Measurements from ENCODE around the gene PRKN. TPM values are rescaled to one million over a fixed set of nuclear protein-coding genes. Genes with fewer than 3 reads are reported as not detected.

The PRKN gene
- total and polyA plus RNA-seq, 10 donors, result 0.23 to 14.1 (median 7.0) TPM

DNA sequence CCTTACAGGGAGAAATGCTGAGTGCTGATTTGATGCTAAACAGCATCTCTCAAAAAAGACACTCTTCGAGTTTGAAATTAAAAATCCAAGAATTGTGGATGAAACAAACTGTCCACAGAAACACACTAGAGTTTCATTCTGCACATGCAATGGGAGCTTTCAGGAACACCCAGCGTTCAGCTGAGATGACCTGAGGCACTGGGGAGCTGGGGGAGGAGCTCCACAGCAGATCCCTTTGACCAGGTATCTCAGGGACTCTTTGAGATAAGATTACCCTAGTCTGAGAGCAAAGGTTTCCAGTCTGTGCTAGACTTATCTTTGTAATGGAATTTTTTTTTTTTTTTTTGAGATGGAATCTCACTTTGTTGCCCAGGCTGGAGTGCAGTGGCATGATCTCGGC, 1382.9 kb downstream of the PRKN start:
- no peak for DNase-seq
- H3K4me1 ChIP-seq, result no peaks in the 10 kb centered on the region
- H3K27ac ChIP-seq, result no peak overlapping the region
- 74 to 89% (median 83%) methylated on average over 3 of the region's 3 CpGs for WGBS, 5 donors
- TF ChIP-seq, protein P1, sequence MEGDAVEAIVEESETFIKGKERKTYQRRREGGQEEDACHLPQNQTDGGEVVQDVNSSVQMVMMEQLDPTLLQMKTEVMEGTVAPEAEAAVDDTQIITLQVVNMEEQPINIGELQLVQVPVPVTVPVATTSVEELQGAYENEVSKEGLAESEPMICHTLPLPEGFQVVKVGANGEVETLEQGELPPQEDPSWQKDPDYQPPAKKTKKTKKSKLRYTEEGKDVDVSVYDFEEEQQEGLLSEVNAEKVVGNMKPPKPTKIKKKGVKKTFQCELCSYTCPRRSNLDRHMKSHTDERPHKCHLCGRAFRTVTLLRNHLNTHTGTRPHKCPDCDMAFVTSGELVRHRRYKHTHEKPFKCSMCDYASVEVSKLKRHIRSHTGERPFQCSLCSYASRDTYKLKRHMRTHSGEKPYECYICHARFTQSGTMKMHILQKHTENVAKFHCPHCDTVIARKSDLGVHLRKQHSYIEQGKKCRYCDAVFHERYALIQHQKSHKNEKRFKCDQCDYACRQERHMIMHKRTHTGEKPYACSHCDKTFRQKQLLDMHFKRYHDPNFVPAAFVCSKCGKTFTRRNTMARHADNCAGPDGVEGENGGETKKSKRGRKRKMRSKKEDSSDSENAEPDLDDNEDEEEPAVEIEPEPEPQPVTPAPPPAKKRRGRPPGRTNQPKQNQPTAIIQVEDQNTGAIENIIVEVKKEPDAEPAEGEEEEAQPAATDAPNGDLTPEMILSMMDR (IDR thresholded peaks at IDR 0.05 in 8 of 11, conservative IDR thresholded peaks at IDR 0.05 in 3 of 11), result no peak
- no peak for TF ChIP-seq POLR2AphosphoS5 (IDR thresholded peaks at IDR 0.05)
- TF ChIP-seq POLR2A (IDR thresholded peaks at IDR 0.05), result no peak
- intact Hi-C loops (cut with DNase I; ENCODE audit: low total_unique reads), result no loop called here
- H3K4me3 ChIP-seq, result no peak overlapping the region
- H3K27me3 ChIP-seq (replicated peaks in 1 of 7), result no peaks in the 10 kb centered on the region
- H3K9me3 ChIP-seq, result no peaks in the 10 kb centered on the region
- no peaks in the 10 kb centered on the region for H3K36me3 ChIP-seq

DNA sequence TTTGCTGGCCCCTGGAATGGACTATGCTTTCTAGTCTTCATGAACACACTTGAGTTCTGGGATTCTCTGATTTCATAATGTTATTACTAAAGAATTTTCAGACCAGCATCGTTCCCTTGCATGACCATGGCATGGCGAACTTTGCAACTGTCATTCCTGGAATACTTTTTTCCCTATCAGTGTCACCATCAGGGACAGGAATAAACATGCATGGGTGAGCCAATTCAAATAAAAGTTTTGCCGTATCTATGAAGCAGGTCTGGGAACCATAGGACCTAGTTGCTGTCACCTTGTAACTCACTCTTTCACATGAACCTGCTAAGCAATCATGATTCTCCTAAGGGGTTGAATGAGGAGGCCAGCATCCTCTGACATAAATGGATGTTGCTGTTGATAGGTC, 1385.5 kb downstream of the PRKN start:
- intact Hi-C loops (cut with DNase I; ENCODE audit: low total_unique reads), result no loop called here
- Histone ChIP-seq H3K4me3 (no peak overlapping the region), H3K36me3 (no peaks in the 10 kb centered on the region), H3K27ac (no peak overlapping the region), H3K27me3 (replicated peaks in 1 of 7) (no peaks in the 10 kb centered on the region), H3K4me1 (no peaks in the 10 kb centered on the region), H3K9me3 (peaks cover 0 to 2% (median 0%) of the 10 kb centered on the region in 8 donors)
- 83 to 96% (median 91%) methylated on average over 3 of the region's 3 CpGs for WGBS, 5 donors
- no peak for DNase-seq
- TF ChIP-seq, protein P1 (IDR thresholded peaks at IDR 0.05 in 8 of 11, conservative IDR thresholded peaks at IDR 0.05 in 3 of 11), result no peak
- TF ChIP-seq POLR2AphosphoS5 (IDR thresholded peaks at IDR 0.05) (no peak), POLR2A (IDR thresholded peaks at IDR 0.05) (no peak)

DNA sequence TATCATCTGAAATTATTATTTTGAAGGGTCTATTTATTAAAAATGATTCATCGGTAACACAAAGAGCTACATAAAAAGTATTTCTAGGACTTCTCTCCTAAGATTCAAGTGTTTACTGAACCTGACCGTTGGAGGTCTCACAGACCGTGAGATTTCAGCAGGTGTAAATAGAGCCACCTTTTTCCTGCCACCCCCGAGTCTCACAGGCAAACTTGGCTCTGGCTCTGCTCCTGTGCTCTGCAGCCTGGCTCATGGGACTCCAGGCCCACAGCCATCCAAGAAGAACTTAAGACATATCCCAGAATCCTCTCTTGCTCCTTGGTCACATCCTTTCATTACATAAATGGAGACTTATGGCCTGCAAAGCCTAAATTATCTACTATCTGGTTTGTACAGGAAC, 1385.9 kb downstream of the PRKN start:
- Histone ChIP-seq H3K27ac (no peak overlapping the region), H3K4me3 (no peak overlapping the region), H3K36me3 (no peaks in the 10 kb centered on the region), H3K27me3 (replicated peaks in 1 of 7) (no peaks in the 10 kb centered on the region), H3K9me3 (peaks cover 0 to 6% (median 0%) of the 10 kb centered on the region in 8 donors), H3K4me1 (no peaks in the 10 kb centered on the region)
- no peak for DNase-seq
- intact Hi-C loops (cut with DNase I; ENCODE audit: low total_unique reads), result no loop called here
- 86 to 93% (median 91%) methylated on average over 4 of the region's 4 CpGs for WGBS, 5 donors
- TF ChIP-seq POLR2A (IDR thresholded peaks at IDR 0.05) (no peak), POLR2AphosphoS5 (IDR thresholded peaks at IDR 0.05) (no peak)
- TF ChIP-seq, protein P1 (IDR thresholded peaks at IDR 0.05 in 8 of 11, conservative IDR thresholded peaks at IDR 0.05 in 3 of 11), result no peak

DNA sequence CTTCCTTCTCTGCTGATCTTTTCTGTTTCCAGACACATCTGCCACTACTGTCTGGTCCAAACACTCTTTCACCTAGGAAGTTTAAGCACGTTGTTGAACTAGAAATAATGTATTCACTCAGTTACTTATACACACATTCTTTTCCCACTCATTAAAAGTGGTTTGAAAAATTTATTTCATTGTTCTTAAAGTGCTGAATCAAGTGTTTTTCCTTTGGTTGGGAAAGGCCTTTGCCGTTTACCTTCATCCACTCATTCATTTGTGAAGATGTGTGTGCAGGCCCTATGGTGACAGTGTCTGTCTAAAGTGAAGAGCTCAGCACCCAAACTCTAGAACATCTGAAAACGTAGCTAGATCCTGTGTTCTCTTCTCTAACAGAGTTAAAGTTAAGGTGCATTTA, 1389.6 kb downstream of the PRKN start:
- intact Hi-C loops (cut with DNase I; ENCODE audit: low total_unique reads), result no loop called here
- no peaks in the 10 kb centered on the region for H3K36me3 ChIP-seq
- H3K4me1 ChIP-seq, result no peaks in the 10 kb centered on the region
- 63 to 79% (median 74%) methylated on average over 3 of the region's 3 CpGs for WGBS, 5 donors
- no peak for DNase-seq
- TF ChIP-seq POLR2AphosphoS5 (IDR thresholded peaks at IDR 0.05) (no peak), POLR2A (IDR thresholded peaks at IDR 0.05) (no peak)
- TF ChIP-seq, protein P1 (IDR thresholded peaks at IDR 0.05 in 8 of 11, conservative IDR thresholded peaks at IDR 0.05 in 3 of 11), result no peak
- no peaks in the 10 kb centered on the region for H3K27me3 ChIP-seq (replicated peaks in 1 of 7)
- no peak overlapping the region for H3K4me3 ChIP-seq
- H3K27ac ChIP-seq, result no peak overlapping the region
- peaks cover 0 to 11% (median 0%) of the 10 kb centered on the region in 8 donors for H3K9me3 ChIP-seq
